Colonic mucosa (tissue), 4 donors: ENCODE measurements around the gene BICDL2. TPM values are rescaled to one million over a fixed set of nuclear protein-coding genes. Genes with fewer than 3 reads are reported as not detected.

Source experiments
- DNase-seq: peaks from one replicate; pipeline ENCODE4 v3.0.0-alpha.2; 2020
- H3K27ac ChIP-seq: fragments of 200-600 bp; one replicate; pipeline ENCODE4 v1.8.0; 2021
- H3K27me3 ChIP-seq: fragments of 200-600 bp; one replicate; pipeline ENCODE4 v1.8.0; 2021
- H3K36me3 ChIP-seq: fragments of 200-600 bp; one replicate; pipeline ENCODE4 v1.8.0; 2021
- H3K4me1 ChIP-seq: fragments of 200-600 bp; one replicate; pipeline ENCODE4 v1.8.0; 2021; ENCODE audit warnings: mild to moderate bottlenecking
- H3K4me3 ChIP-seq: fragments of 200-600 bp; one replicate; pipeline ENCODE4 v1.8.0; 2021
- H3K9ac ChIP-seq, 2 donors: one replicate each; pipeline ENCODE4 v1.7.0; 2013; ENCODE audit warnings: control low read depth in 2 of 2, low read depth in 2 of 2, low read length in 2 of 2
- H3K9me3 ChIP-seq: fragments of 200-600 bp; one replicate; pipeline ENCODE4 v1.8.0; 2021
- intact Hi-C: fragments of 100-400 bp; cut with DNase I; formaldehyde crosslinking; loops from one replicate; pipeline ENCODE4 v1.14.1; 2022
- total RNA-seq, 2 donors: library from RNA; stranded (reverse); fragmentation: NEBNext Ultra II Directional in 1 of 2; extraction: Animal tissue kit (Norgen Biotek cat#: 25700) in 1 of 2; gene quantifications; one replicate each; pipeline ENCODE4 v1.2.1, GENCODE V29; 2021
- TF ChIP-seq, protein P1 (sequence below): fragments of 200-600 bp; IDR thresholded peaks from one replicate; pipeline ENCODE4 v1.8.0; 2022; ENCODE audit warnings: antibody characterized with exemption, mild to moderate bottlenecking
- donor health status: healthy.
- donor health status: DM: no; HTN: no; CAD: no.
- donor health status: DM: no; HTN: no; CAD: no.

Gene BICDL2
- total RNA-seq, 2 donors from 2014 or later, result 56.6 to 83.9 TPM

DNA sequence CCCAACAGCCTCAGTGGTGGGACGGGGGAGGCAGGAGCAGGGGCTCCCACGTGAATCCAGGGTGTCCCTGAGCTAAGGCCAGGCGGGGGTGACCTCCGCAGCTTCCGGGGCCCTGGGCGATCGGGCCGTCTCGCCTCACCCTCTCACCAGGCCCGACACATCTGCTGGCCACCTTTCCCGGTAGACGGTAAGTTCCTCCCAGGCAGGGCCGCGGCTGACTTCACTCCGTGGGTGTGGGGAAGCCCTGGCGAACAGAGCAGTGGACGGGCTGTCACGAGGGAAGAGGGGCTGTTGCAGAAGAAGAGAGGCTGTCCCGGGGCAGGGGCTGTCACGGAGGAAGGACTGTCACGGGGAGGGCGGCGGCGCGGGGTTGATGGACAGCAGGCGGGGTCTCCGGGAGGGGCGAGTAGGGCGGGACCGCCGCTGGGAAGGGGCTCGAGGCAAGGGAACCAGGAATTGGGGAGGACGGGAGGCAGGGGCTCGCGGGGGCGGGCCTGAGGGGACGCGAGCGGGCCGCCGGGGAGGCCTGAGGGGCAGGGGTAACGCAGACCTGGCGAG is 57.0 kb downstream of the BICDL2 start:
- Histone ChIP-seq H3K4me3 (peak overlapping the region; percentile 84), H3K27ac (no peak overlapping the region), H3K9ac (peak overlapping the region in 1 of 2 donors; percentile 38), H3K27me3 (no peaks in the 10 kb centered on the region), H3K9me3 (no peaks in the 10 kb centered on the region), H3K4me1 (peaks cover 7% of the 10 kb centered on the region), H3K36me3 (no peaks in the 10 kb centered on the region)
- intact Hi-C loops, result no loop called here
- peak; percentile 46 for DNase-seq
- TF ChIP-seq, protein P1, sequence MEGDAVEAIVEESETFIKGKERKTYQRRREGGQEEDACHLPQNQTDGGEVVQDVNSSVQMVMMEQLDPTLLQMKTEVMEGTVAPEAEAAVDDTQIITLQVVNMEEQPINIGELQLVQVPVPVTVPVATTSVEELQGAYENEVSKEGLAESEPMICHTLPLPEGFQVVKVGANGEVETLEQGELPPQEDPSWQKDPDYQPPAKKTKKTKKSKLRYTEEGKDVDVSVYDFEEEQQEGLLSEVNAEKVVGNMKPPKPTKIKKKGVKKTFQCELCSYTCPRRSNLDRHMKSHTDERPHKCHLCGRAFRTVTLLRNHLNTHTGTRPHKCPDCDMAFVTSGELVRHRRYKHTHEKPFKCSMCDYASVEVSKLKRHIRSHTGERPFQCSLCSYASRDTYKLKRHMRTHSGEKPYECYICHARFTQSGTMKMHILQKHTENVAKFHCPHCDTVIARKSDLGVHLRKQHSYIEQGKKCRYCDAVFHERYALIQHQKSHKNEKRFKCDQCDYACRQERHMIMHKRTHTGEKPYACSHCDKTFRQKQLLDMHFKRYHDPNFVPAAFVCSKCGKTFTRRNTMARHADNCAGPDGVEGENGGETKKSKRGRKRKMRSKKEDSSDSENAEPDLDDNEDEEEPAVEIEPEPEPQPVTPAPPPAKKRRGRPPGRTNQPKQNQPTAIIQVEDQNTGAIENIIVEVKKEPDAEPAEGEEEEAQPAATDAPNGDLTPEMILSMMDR, result no peak

Other genes starting within 250 kb of the BICDL2 start
- not detected for gene PRSS33, start 249.4 kb downstream of the BICDL2 start, total RNA-seq
- gene PRSS41, start 238.5 kb downstream of the BICDL2 start, total RNA-seq, result not detected
- 1 to 10 TPM; 1.1 to 2.6 TPM for gene PRSS21, start 219.7 kb downstream of the BICDL2 start, total RNA-seq
- 10 to 100 TPM; 34.1 to 62.1 TPM for gene ZG16B, start 206.6 kb downstream of the BICDL2 start, total RNA-seq
- gene PRSS22, start 178.8 kb downstream of the BICDL2 start, total RNA-seq, result 1 to 10 TPM; 6.1 to 6.7 TPM
- 10 to 100 TPM; 16.2 to 24.8 TPM for gene FLYWCH2, start 153.7 kb downstream of the BICDL2 start, total RNA-seq
- gene FLYWCH1, start 125.0 kb downstream of the BICDL2 start, total RNA-seq, result 10 to 100 TPM; 18.5 to 28.4 TPM
- gene KREMEN2, start 72.7 kb downstream of the BICDL2 start, total RNA-seq, result 1 to 10 TPM; 1.4 to 1.5 TPM
- gene PAQR4, start 67.6 kb downstream of the BICDL2 start, total RNA-seq, result 10 to 100 TPM; 14.0 to 42.3 TPM
- 10 to 100 TPM in 1 of 2 donors, 1 to 10 TPM in 1; 9.5 to 76.6 TPM for gene PKMYT1, start 56.5 kb downstream of the BICDL2 start, total RNA-seq
- gene CLDN9, start 24.0 kb downstream of the BICDL2 start, total RNA-seq, result under 1 TPM; 0.35 to 0.67 TPM
- gene CLDN6, start 18.8 kb downstream of the BICDL2 start, total RNA-seq, result 1 to 10 TPM in 1 of 2 donors, not detected in 1; 1.2 TPM
- 10 to 100 TPM; 11.6 to 27.3 TPM for gene TNFRSF12A, start 16.6 kb downstream of the BICDL2 start, total RNA-seq
- 10 to 100 TPM; 28.7 to 30.0 TPM for gene HCFC1R1, start 13.0 kb downstream of the BICDL2 start, total RNA-seq
- 10 to 100 TPM; 27.4 to 45.8 TPM for gene THOC6, start 12.9 kb downstream of the BICDL2 start, total RNA-seq
- gene MMP25, start 9.6 kb upstream of the BICDL2 start, total RNA-seq, result under 1 TPM; 0.44 to 0.88 TPM
- 100 to 1,000 TPM; 256 to 329 TPM for gene IL32, start 28.7 kb upstream of the BICDL2 start, total RNA-seq
- gene ZSCAN10, start 62.4 kb upstream of the BICDL2 start, total RNA-seq, result under 1 TPM in 1 of 2 donors, not detected in 1; 0.86 TPM
- 10 to 100 TPM in 1 of 2 donors, 1 to 10 TPM in 1; 9.9 to 10.5 TPM for gene ZNF205, start 75.6 kb upstream of the BICDL2 start, total RNA-seq
- gene ZNF213, start 98.1 kb upstream of the BICDL2 start, total RNA-seq, result 10 to 100 TPM; 12.4 to 20.4 TPM
- gene OR1F1, start 151.3 kb upstream of the BICDL2 start, total RNA-seq, result not detected
- gene ZNF200, start 198.2 kb upstream of the BICDL2 start, total RNA-seq, result 1 to 10 TPM; 7.1 to 7.2 TPM
- gene MEFV, start 219.7 kb upstream of the BICDL2 start, total RNA-seq, result 1 to 10 TPM in 1 of 2 donors, under 1 TPM in 1; 0.57 to 1.1 TPM
- gene ZNF263, start 246.5 kb upstream of the BICDL2 start, total RNA-seq, result 10 to 100 TPM; 19.5 to 27.2 TPM